DOHH2 (cell line): Measurements from ENCODE around the gene RMDN2.

Experiments used
- H3F3A ChIP-seq: fragments of 200-600 bp; sonication (generic), shearing (Covaris generic); 2 replicates; pipeline ENCODE4 v1.6.0; 2016; ENCODE audit warnings: antibody characterized with exemption, mild to moderate bottlenecking; ENCODE audit not compliant: control insufficient read depth, insufficient read depth
- H3K27ac ChIP-seq: fragments of 200-600 bp; sonication (generic); 2 replicates; pipeline ENCODE4 v1.5.1; 2014; ENCODE audit warnings: low read depth, mild to moderate bottlenecking, low read length, moderate library complexity
- H3K27me3 ChIP-seq: fragments of 200-600 bp; sonication (generic); 2 replicates; pipeline ENCODE4 v1.6.1; 2014; ENCODE audit warnings: mild to moderate bottlenecking, low read length, mixed read lengths; ENCODE audit not compliant: control insufficient read depth
- H3K36me3 ChIP-seq: fragments of 200-600 bp; sonication (generic); 2 replicates; pipeline ENCODE4 v1.6.1; 2014; ENCODE audit warnings: mild to moderate bottlenecking, low read length, moderate library complexity, mixed read lengths; ENCODE audit not compliant: control insufficient read depth
- H3K4me1 ChIP-seq: fragments of 200-600 bp; sonication (generic); 2 replicates; pipeline ENCODE4 v1.6.1; 2014; ENCODE audit warnings: mild to moderate bottlenecking, low read length, mixed read lengths; ENCODE audit not compliant: control insufficient read depth
- H3K4me2 ChIP-seq: fragments of 200-600 bp; sonication (generic); 2 replicates; pipeline ENCODE4 v1.6.0; 2014; ENCODE audit warnings: mild to moderate bottlenecking, low read length, moderate library complexity
- H3K4me3 ChIP-seq: fragments of 200-600 bp; sonication (generic); 2 replicates; pipeline ENCODE4 v1.5.1; 2014; ENCODE audit warnings: mild to moderate bottlenecking, low read length, mixed read lengths
- H3K79me2 ChIP-seq: fragments of 200-600 bp; sonication (generic); 2 replicates; pipeline ENCODE4 v1.6.1; 2014; ENCODE audit warnings: mild to moderate bottlenecking, low read length, mixed read lengths; ENCODE audit not compliant: control insufficient read depth
- H3K9me2 ChIP-seq: fragments of 200-600 bp; sonication (generic); replicated peaks from 2 replicates; pipeline ENCODE4 v1.6.1; 2014; ENCODE audit warnings: mild to moderate bottlenecking, low read length, mixed read lengths; ENCODE audit not compliant: control insufficient read depth
- H3K9me3 ChIP-seq: fragments of 200-600 bp; sonication (generic); 2 replicates; pipeline ENCODE4 v1.6.1; 2014; ENCODE audit warnings: antibody characterized with exemption, low read length, mixed read lengths; ENCODE audit not compliant: control insufficient read depth, insufficient read depth
- H4K20me1 ChIP-seq: fragments of 200-600 bp; sonication (generic); 2 replicates; pipeline ENCODE4 v1.6.0; 2014; ENCODE audit warnings: low read depth, mild to moderate bottlenecking, antibody characterized with exemption, low read length, moderate library complexity; ENCODE audit not compliant: control insufficient read depth, insufficient read depth
- EZH2phosphoT487 ChIP-seq: fragments of 200-600 bp; sonication (generic); IDR thresholded peaks from 2 replicates; pipeline ENCODE4 v1.6.1; 2017; ENCODE audit warnings: borderline replicate concordance, mild to moderate bottlenecking, antibody characterized with exemption, low read length, moderate library complexity, mixed read lengths
- TF ChIP-seq, protein P1 (sequence below): fragments of 200-600 bp; sonication (generic); IDR thresholded peaks from one replicate; pipeline ENCODE4 v1.5.1; 2014; ENCODE audit warnings: antibody characterized with exemption, mild to moderate bottlenecking, low read depth, low read length; ENCODE audit not compliant: poor library complexity, severe bottlenecking

The RMDN2 gene, protein sequence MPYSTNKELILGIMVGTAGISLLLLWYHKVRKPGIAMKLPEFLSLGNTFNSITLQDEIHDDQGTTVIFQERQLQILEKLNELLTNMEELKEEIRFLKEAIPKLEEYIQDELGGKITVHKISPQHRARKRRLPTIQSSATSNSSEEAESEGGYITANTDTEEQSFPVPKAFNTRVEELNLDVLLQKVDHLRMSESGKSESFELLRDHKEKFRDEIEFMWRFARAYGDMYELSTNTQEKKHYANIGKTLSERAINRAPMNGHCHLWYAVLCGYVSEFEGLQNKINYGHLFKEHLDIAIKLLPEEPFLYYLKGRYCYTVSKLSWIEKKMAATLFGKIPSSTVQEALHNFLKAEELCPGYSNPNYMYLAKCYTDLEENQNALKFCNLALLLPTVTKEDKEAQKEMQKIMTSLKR

DNA sequence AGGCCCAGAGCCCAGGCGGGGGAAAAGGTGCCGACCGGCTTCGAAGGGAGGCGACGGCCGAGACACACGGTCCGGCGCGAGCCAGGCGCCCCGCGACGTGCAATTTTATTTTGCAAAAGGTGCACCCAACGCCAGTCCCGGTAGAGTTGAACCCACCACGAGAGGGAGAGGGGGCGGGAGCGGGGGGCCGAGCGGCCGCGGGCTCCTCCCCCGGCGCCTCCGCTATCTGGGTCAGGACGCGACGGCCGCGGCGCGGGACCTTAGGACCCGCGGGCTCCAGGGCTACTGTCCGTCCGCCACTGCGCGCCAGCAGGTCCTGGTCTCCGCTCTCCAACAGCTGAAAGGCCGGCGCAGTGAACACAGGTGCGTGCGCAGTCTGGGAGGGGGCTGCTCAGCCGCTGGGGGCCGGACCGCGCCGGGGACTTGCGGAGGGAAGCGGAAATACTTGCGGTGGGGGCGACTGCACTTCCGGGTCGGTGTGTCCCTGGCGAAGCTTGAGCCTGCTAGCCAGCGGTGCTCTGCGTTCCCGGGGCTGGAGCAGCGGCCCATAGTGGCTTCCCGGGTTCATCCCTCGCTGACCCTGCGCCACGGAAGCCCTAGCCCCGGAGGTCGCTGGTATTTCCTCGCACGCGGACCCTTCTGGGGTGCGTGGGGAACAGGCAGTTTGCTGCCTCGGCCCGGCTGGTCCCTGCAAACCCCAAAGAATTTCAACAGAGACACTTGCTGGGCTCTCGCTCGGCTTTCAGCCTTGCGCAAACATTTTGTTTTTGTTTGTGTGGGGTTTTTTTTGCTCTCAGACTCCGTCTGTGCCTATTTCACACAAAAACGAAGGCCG, at the start of gene RMDN2:
Gene RMDN2 (plus strand): TSS at position 225 of the 835 bp plus-strand sequence. CDS start 3,991 bp downstream, outside the sequence.
- Histone ChIP-seq H4K20me1 (no peaks in the 10 kb centered on the region), H3K79me2 (peaks cover 2% of the 10 kb centered on the region; the same call in 1 of the 2 replicates), H3K36me3 (no peaks in the 10 kb centered on the region), H3K4me2 (peak within 1 kb of the TSS; percentile 80), H3K9me3 (no peaks in the 10 kb centered on the region), H3K27me3 (no peaks in the 10 kb centered on the region), H3K27ac (peak within 1 kb of the TSS; percentile 57), H3K4me3 (peak within 1 kb of the TSS; percentile 82), H3K9me2 (no peaks in the 10 kb centered on the region), H3F3A (peaks cover 4% of the 10 kb centered on the region; the same call in 1 of the 2 replicates), H3K4me1 (peaks cover 35% of the 10 kb centered on the region)
- no peak for TF ChIP-seq EZH2phosphoT487
- TF ChIP-seq, protein P1, sequence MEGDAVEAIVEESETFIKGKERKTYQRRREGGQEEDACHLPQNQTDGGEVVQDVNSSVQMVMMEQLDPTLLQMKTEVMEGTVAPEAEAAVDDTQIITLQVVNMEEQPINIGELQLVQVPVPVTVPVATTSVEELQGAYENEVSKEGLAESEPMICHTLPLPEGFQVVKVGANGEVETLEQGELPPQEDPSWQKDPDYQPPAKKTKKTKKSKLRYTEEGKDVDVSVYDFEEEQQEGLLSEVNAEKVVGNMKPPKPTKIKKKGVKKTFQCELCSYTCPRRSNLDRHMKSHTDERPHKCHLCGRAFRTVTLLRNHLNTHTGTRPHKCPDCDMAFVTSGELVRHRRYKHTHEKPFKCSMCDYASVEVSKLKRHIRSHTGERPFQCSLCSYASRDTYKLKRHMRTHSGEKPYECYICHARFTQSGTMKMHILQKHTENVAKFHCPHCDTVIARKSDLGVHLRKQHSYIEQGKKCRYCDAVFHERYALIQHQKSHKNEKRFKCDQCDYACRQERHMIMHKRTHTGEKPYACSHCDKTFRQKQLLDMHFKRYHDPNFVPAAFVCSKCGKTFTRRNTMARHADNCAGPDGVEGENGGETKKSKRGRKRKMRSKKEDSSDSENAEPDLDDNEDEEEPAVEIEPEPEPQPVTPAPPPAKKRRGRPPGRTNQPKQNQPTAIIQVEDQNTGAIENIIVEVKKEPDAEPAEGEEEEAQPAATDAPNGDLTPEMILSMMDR, result peak; percentile 17

DNA sequence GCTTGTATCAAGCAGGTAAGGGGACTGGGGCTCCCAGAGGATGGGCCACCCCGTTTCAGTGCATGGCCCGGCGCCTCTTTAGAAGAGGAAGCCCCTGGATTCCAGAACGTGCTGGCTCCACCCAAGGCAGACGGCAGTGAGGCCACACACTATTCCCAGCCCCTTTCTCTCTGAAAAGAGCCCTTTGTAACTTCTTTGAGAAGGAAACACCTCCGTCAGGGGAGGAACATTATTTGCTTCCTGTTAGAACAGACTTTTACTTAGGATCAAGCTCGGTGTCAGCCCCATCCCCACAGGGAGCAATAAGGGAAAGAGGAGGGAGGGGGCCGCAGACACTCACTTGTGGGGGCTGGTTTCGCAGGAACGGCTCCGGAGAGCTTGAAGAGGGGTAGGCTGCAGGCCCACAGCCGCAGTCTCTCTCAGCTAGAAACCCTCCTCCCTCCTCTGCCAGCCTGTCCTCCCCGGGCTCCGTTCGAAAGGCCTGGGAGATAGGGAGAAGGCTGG, 49.6 kb upstream of the RMDN2 start:
- Histone ChIP-seq H3K27ac (no peak overlapping the region), H3F3A (no peaks in the 10 kb centered on the region), H3K4me3 (no peak overlapping the region), H3K4me1 (no peaks in the 10 kb centered on the region), H4K20me1 (no peaks in the 10 kb centered on the region; the same call in 1 of the 2 replicates), H3K4me2 (no peak overlapping the region), H3K36me3 (no peaks in the 10 kb centered on the region), H3K9me3 (no peaks in the 10 kb centered on the region), H3K9me2 (no peaks in the 10 kb centered on the region), H3K79me2 (no peaks in the 10 kb centered on the region), H3K27me3 (peaks cover 36% of the 10 kb centered on the region)
- no peak for TF ChIP-seq EZH2phosphoT487

DNA sequence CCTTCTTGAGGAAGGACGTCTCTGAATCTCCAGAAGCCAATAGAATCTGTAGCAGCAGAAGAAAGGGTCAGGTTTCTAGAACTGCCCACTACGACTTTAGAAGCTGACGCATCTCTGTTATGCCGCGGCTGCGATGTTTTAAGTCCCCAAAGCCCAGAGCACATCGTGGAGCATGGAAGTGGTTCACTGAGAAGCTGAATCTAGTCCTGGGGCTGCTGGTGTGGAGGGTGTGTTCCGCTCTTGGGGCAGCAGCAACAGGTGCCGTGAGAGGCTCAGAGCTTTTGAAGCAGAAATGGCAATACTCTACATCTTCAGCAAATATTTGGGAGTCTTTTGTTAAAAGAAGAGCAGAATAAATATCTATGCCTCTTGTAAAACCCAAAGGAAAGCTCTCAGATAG, 48.9 kb upstream of the RMDN2 start:
- Histone ChIP-seq H3K4me2 (no peak overlapping the region), H3F3A (no peaks in the 10 kb centered on the region), H4K20me1 (no peaks in the 10 kb centered on the region; the same call in 1 of the 2 replicates), H3K4me1 (no peaks in the 10 kb centered on the region), H3K36me3 (no peaks in the 10 kb centered on the region), H3K27me3 (peaks cover 38% of the 10 kb centered on the region), H3K4me3 (no peak overlapping the region), H3K9me3 (no peaks in the 10 kb centered on the region), H3K27ac (no peak overlapping the region), H3K79me2 (no peaks in the 10 kb centered on the region), H3K9me2 (no peaks in the 10 kb centered on the region)
- no peak for TF ChIP-seq EZH2phosphoT487
- TF ChIP-seq, protein P1, result no peak
